Keratinocyte (primary cell): ENCODE data around the gene ATL3. TPM values are rescaled to one million over a fixed set of nuclear protein-coding genes. Genes with fewer than 3 reads are reported as not detected.

ENCODE experiments used
- DNase-seq: peaks from one replicate; pipeline ENCODE4 v3.0.0-alpha.2; 2011; ENCODE audit warnings: low read depth, missing footprints, low spot score
- FAIRE-seq: peaks from 2 replicates; lab custom pipeline; 2011; peaks lifted over from hg19 to GRCh38; lab: Jason Lieb, UNC
- H2AFZ ChIP-seq: 2 replicates; pipeline ENCODE4 v1.6.0; 2012; ENCODE audit warnings: low read length, control low read depth, inconsistent platforms; ENCODE audit not compliant: control insufficient read depth
- H3K27ac ChIP-seq: 2 replicates; pipeline ENCODE4 v1.5.1; 2011; ENCODE audit warnings: low read length; ENCODE audit not compliant: control insufficient read depth, insufficient read depth
- H3K27me3 ChIP-seq: 3 replicates; pipeline ENCODE4 v1.6.0; 2011; ENCODE audit warnings: low read length; ENCODE audit not compliant: control insufficient read depth, insufficient read depth; ENCODE audit errors: extremely low read depth
- H3K36me3 ChIP-seq, 2 experiments: 2 replicates in 1 of 2; 3 replicates in 1 of 2; pipeline ENCODE4 v1.5.1; 2011; ENCODE audit warnings: low read length in 2 of 2, mild to moderate bottlenecking in 1 of 2; ENCODE audit not compliant: control insufficient read depth in 2 of 2, insufficient read depth in 2 of 2; ENCODE audit errors: extremely low read depth in 1 of 2
- H3K4me1 ChIP-seq: 3 replicates; pipeline ENCODE4 v1.5.1; 2011; ENCODE audit warnings: low read length; ENCODE audit not compliant: control insufficient read depth, insufficient read depth; ENCODE audit errors: extremely low read depth
- H3K4me2 ChIP-seq: 3 replicates; pipeline ENCODE4 v1.6.0; 2011; ENCODE audit warnings: low read depth, low read length; ENCODE audit not compliant: control insufficient read depth, insufficient read depth; ENCODE audit errors: extremely low read depth
- H3K4me3 ChIP-seq, 3 experiments: fragments of 200-600 bp in 1 of 3; sonication (generic) in 1 of 3; 2 replicates in 2 of 3; 3 replicates in 1 of 3; pipeline ENCODE4 v1.5.1; 2011 to 2016; ENCODE audit warnings: low read length in 3 of 3, mild to moderate bottlenecking in 3 of 3, control low read depth in 2 of 3, inconsistent platforms in 1 of 3, low read depth in 1 of 3, mixed read lengths in 1 of 3, mixed run types in 1 of 3, moderate library complexity in 1 of 3; ENCODE audit not compliant: control insufficient read depth in 2 of 3, insufficient read depth in 2 of 3; ENCODE audit errors: extremely low read depth in 1 of 3
- H3K79me2 ChIP-seq: 2 replicates; pipeline ENCODE4 v1.6.0; 2012; ENCODE audit warnings: low read length; ENCODE audit not compliant: control insufficient read depth, insufficient read depth
- H3K9ac ChIP-seq: 3 replicates; pipeline ENCODE4 v1.6.0; 2011; ENCODE audit warnings: low read length; ENCODE audit not compliant: control insufficient read depth, insufficient read depth; ENCODE audit errors: extremely low read depth
- H3K9me1 ChIP-seq: 3 replicates; pipeline ENCODE4 v1.6.0; 2011; ENCODE audit warnings: low read length; ENCODE audit not compliant: control insufficient read depth, insufficient read depth; ENCODE audit errors: extremely low read depth
- H3K9me3 ChIP-seq: 2 replicates; pipeline ENCODE4 v1.5.1; 2012; ENCODE audit warnings: low read depth, low read length; ENCODE audit not compliant: control insufficient read depth
- H4K20me1 ChIP-seq: 3 replicates; pipeline ENCODE4 v1.6.0; 2011; ENCODE audit warnings: low read length; ENCODE audit not compliant: control insufficient read depth, insufficient read depth; ENCODE audit errors: extremely low read depth
- CTCF ChIP-seq, 3 experiments: IDR thresholded peaks in 1 of 3; conservative IDR thresholded peaks in 1 of 3; optimal IDR thresholded peaks in 1 of 3; 2 replicates in 2 of 3; 3 replicates in 1 of 3; pipeline versions ENCODE3 to v1.5.1; 2011; ENCODE audit warnings: low read length in 3 of 3, mild to moderate bottlenecking in 3 of 3, moderate library complexity in 2 of 3, control low read depth in 1 of 3, inconsistent platforms in 1 of 3; ENCODE audit not compliant: insufficient read depth in 2 of 3; ENCODE audit errors: extremely low read depth in 1 of 3
- EZH2 ChIP-seq: IDR thresholded peaks from one replicate; pipeline ENCODE4 v1.6.1; 2012; ENCODE audit warnings: inconsistent platforms, mild to moderate bottlenecking, low read length, moderate library complexity
- dilution Hi-C: fragments of 300-500 bp; cut with MboI; formaldehyde crosslinking; loops from one replicate; pipeline ENCODE4 v1.7.0; 2020; ENCODE audit warnings: low sequenced_read_pairs; ENCODE audit not compliant: extremely low pct_ligation_motif_present
- polyA plus RNA-seq, 5 experiments: library from polyadenylated mRNA; depleted of rRNA in 3 of 5; stranded (reverse) in 3 of 5; stranded (forward) in 1 of 5; unstranded in 1 of 5; fragments of >200 nt; gene quantifications; 1 replicate in 1 of 5; 2 replicates in 3 of 5; 3 replicates in 1 of 5; pipeline versions ENCODE4 v1.2.1 to v1.2.3, GENCODE V29; 2011 to 2012; ENCODE audit warnings: missing spikeins in 2 of 5, low read depth in 1 of 5, low replicate concordance in 1 of 5

ATL3 gene
- polyA plus RNA-seq, 1 donor (not counting 4 experiments of a cell fraction or from before 2014, with no cell fraction given), result 36.5 TPM

GRCh38 chr11:63716046-63716445 lies 44.9 kb upstream of the ATL3 start:
- dilution Hi-C loops, result no loop called here
- no peaks in the 10 kb centered on the region for H3K36me3 ChIP-seq
- TF ChIP-seq EZH2, result no peak
- TF ChIP-seq CTCF (optimal IDR thresholded peaks at IDR 0.05 in 1 of 3, IDR thresholded peaks at IDR 0.05 in 1 of 3, conservative IDR thresholded peaks at IDR 0.05 in 1 of 3; ENCODE audit: extremely low read depth in 1 of 3, insufficient read depth in 2 of 3, low read length in 3 of 3), result no peak
- DNase-seq (no peak), FAIRE-seq (no peak)
- no peaks in the 10 kb centered on the region for H4K20me1 ChIP-seq
- H3K9me3 ChIP-seq, result no peaks in the 10 kb centered on the region
- no peak overlapping the region for H3K27ac ChIP-seq
- H3K9ac ChIP-seq, result no peak overlapping the region
- H3K4me3 ChIP-seq, result no peak overlapping the region
- H3K4me2 ChIP-seq, result no peak overlapping the region
- peaks cover 11% of the 10 kb centered on the region for H3K79me2 ChIP-seq
- no peak overlapping the region for H2AFZ ChIP-seq
- no peaks in the 10 kb centered on the region for H3K27me3 ChIP-seq
- no peaks in the 10 kb centered on the region for H3K4me1 ChIP-seq
- peaks cover 2% of the 10 kb centered on the region for H3K9me1 ChIP-seq

- FAIRE-seq (no peak), DNase-seq (no peak)
- dilution Hi-C loops, result no loop called here
- Histone ChIP-seq H3K4me1 (no peaks in the 10 kb centered on the region), H4K20me1 (no peaks in the 10 kb centered on the region), H3K27ac (no peak overlapping the region), H3K9me3 (no peaks in the 10 kb centered on the region), H3K27me3 (no peaks in the 10 kb centered on the region), H3K4me3 (no peak overlapping the region), H3K9ac (no peak overlapping the region), H3K79me2 (peaks cover 11% of the 10 kb centered on the region), H3K9me1 (no peaks in the 10 kb centered on the region), H3K4me2 (no peak overlapping the region), H3K36me3 (no peaks in the 10 kb centered on the region), H2AFZ (no peak overlapping the region)
- TF ChIP-seq CTCF (optimal IDR thresholded peaks at IDR 0.05 in 1 of 3, IDR thresholded peaks at IDR 0.05 in 1 of 3, conservative IDR thresholded peaks at IDR 0.05 in 1 of 3; ENCODE audit: extremely low read depth in 1 of 3, insufficient read depth in 2 of 3, low read length in 3 of 3) (no peak), EZH2 (no peak)
Measured at GRCh38 chr11:63713766-63714165, 42.6 kb upstream of the ATL3 start.
